Measurements from ENCODE around the gene GNG3.

Gene GNG3

GRCh38 chr11:62724171-62724570 lies 16.7 kb downstream of the GNG3 start:
- DNase-seq (ENCODE audit: extremely low spot score): no peak
- TF ChIP-seq NFRKB (IDR thresholded peaks at IDR 0.05) (no peak), ZNF384 (IDR thresholded peaks at IDR 0.05) (no peak), ELF4 (IDR thresholded peaks at IDR 0.05) (no peak), BHLHE40 (IDR thresholded peaks at IDR 0.05; ENCODE audit: borderline replicate concordance) (no peak), FOXM1 (IDR thresholded peaks at IDR 0.05; ENCODE audit: borderline replicate concordance) (no peak), TARDBP (IDR thresholded peaks at IDR 0.05) (no peak), HDGF (IDR thresholded peaks at IDR 0.05; ENCODE audit: borderline replicate concordance) (no peak), L3MBTL2 (conservative IDR thresholded peaks at IDR 0.05) (no peak), FOXA1 (IDR thresholded peaks at IDR 0.05) (no peak), SP1 (IDR thresholded peaks at IDR 0.05) (no peak), ARNT (IDR thresholded peaks at IDR 0.05) (no peak), CTBP1 (IDR thresholded peaks at IDR 0.05; ENCODE audit: borderline replicate concordance) (no peak), SUZ12 (IDR thresholded peaks at IDR 0.05) (no peak), FOXK2 (IDR thresholded peaks at IDR 0.05) (no peak), LEF1 (IDR thresholded peaks at IDR 0.05; ENCODE audit: borderline replicate concordance) (no peak)
- TF ChIP-seq, protein P1, sequence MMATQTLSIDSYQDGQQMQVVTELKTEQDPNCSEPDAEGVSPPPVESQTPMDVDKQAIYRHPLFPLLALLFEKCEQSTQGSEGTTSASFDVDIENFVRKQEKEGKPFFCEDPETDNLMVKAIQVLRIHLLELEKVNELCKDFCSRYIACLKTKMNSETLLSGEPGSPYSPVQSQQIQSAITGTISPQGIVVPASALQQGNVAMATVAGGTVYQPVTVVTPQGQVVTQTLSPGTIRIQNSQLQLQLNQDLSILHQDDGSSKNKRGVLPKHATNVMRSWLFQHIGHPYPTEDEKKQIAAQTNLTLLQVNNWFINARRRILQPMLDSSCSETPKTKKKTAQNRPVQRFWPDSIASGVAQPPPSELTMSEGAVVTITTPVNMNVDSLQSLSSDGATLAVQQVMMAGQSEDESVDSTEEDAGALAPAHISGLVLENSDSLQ (IDR thresholded peaks at IDR 0.05): no peak
- ChIA-PET POLR2A (interaction anchor here (0.9 to 7.7 kb wide), 7 partner anchors 16 to 131 kb away, joined by 3 to 97 read pairs (median 4); partner anchors contain the start of genes BSCL2, C11orf98, CSKMT and GNG3), CTCF (interaction anchor here (1.1 kb wide), 1 partner anchor 43 kb away, joined by 4 read pairs; no protein-coding TSS in a partner anchor)

GRCh38 chr11:62725646-62726045 lies 18.2 kb downstream of the GNG3 start:
- TF ChIP-seq CTBP1 (IDR thresholded peaks at IDR 0.05; ENCODE audit: borderline replicate concordance) (no peak), ARNT (IDR thresholded peaks at IDR 0.05) (no peak), FOXA1 (IDR thresholded peaks at IDR 0.05) (no peak), SUZ12 (IDR thresholded peaks at IDR 0.05) (no peak), NFRKB (IDR thresholded peaks at IDR 0.05) (no peak), L3MBTL2 (conservative IDR thresholded peaks at IDR 0.05) (no peak), BHLHE40 (IDR thresholded peaks at IDR 0.05; ENCODE audit: borderline replicate concordance) (no peak), ELF4 (IDR thresholded peaks at IDR 0.05) (no peak), ZNF384 (IDR thresholded peaks at IDR 0.05) (no peak)
- ChIA-PET CTCF (interaction anchor here (0.6 kb wide), 1 partner anchor 1184 kb away, joined by 3 read pairs; no protein-coding TSS in a partner anchor), POLR2A (interaction anchor here (1.0 to 7.7 kb wide), 8 partner anchors 10 to 133 kb away, joined by 3 to 97 read pairs (median 22); partner anchors contain the start of genes BSCL2, GNG3, POLR2G and TUT1)
- DNase-seq (ENCODE audit: extremely low spot score): no peak

DNA sequence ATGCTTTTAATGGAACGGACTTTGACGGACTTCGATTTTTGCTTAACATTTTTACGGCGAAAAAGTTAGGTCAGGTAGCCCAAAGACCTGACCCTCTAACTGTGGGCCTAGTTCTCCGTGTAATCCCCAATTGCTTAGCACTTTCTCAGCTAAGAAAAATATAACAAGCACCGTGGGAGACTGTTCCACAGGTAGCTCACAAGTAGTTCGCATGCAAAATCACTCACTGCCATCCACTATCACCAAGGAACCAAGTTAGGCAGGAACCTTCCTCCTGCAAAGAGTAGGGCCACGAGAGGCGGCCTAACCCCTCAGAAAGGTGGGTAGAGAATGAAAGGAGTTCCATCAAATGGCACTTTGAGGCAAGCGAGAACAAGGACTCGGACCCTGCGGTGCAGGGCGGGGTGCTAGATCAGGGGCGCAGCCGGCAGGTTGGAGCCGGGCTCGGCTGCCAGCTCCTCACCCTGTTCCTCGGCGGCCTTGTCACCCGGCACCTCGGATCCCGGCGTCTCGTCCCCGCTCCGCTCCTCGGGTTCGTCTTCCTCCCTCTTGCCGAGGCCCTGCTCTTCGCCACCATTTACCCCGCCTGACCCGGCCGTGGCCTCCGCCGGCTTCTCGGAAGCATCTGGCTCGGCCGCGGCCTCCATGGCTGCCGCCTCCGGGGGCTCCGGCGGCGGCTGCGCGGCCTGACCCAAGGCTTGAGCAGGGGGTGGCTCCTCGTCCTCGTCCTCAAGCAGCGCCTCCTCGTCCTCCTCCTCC lies 18.9 kb downstream of the GNG3 start:
- POLR2A ChIA-PET: interaction anchor here (1.0 to 7.7 kb wide), 23 partner anchors 10 to 955 kb away, joined by 3 to 97 read pairs (median 6); partner anchors contain the start of genes BSCL2, C11orf98, CSKMT and GNG3
- TF ChIP-seq FOXM1 (IDR thresholded peaks at IDR 0.05; ENCODE audit: borderline replicate concordance) (no peak), HDGF (IDR thresholded peaks at IDR 0.05; ENCODE audit: borderline replicate concordance) (no peak), TARDBP (IDR thresholded peaks at IDR 0.05) (no peak), SUZ12 (IDR thresholded peaks at IDR 0.05) (no peak), SP1 (IDR thresholded peaks at IDR 0.05) (no peak), FOXK2 (IDR thresholded peaks at IDR 0.05) (no peak), L3MBTL2 (conservative IDR thresholded peaks at IDR 0.05) (no peak), ELF4 (IDR thresholded peaks at IDR 0.05) (no peak), LEF1 (IDR thresholded peaks at IDR 0.05; ENCODE audit: borderline replicate concordance) (no peak), FOXA1 (IDR thresholded peaks at IDR 0.05) (no peak), BHLHE40 (IDR thresholded peaks at IDR 0.05; ENCODE audit: borderline replicate concordance) (no peak), CTBP1 (IDR thresholded peaks at IDR 0.05; ENCODE audit: borderline replicate concordance) (no peak), ARNT (IDR thresholded peaks at IDR 0.05) (no peak), NFRKB (IDR thresholded peaks at IDR 0.05) (no peak), ZNF384 (IDR thresholded peaks at IDR 0.05) (no peak)
- TF ChIP-seq, protein P1 (IDR thresholded peaks at IDR 0.05): no peak
- DNase-seq (ENCODE audit: extremely low spot score): no peak
- CTCF ChIA-PET: interaction anchor here (0.6 to 1.5 kb wide), 4 partner anchors 8 to 1183 kb away, joined by 3 to 6 read pairs (median 4); partner anchors contain the start of gene TMEM179B

- no peak for TF ChIP-seq ARNT (IDR thresholded peaks at IDR 0.05)
- no peak for TF ChIP-seq BHLHE40 (IDR thresholded peaks at IDR 0.05; ENCODE audit: borderline replicate concordance)
- no peak for TF ChIP-seq NFRKB (IDR thresholded peaks at IDR 0.05)
- TF ChIP-seq, protein P1 (IDR thresholded peaks at IDR 0.05): no peak
- TF ChIP-seq LEF1 (IDR thresholded peaks at IDR 0.05; ENCODE audit: borderline replicate concordance): no peak
- TF ChIP-seq HDGF (IDR thresholded peaks at IDR 0.05; ENCODE audit: borderline replicate concordance): no peak
- TF ChIP-seq TARDBP (IDR thresholded peaks at IDR 0.05): no peak
- TF ChIP-seq SP1 (IDR thresholded peaks at IDR 0.05): no peak
- TF ChIP-seq ELF4 (IDR thresholded peaks at IDR 0.05): no peak
- TF ChIP-seq FOXM1 (IDR thresholded peaks at IDR 0.05; ENCODE audit: borderline replicate concordance): no peak
- TF ChIP-seq SUZ12 (IDR thresholded peaks at IDR 0.05): no peak
- TF ChIP-seq L3MBTL2 (conservative IDR thresholded peaks at IDR 0.05): no peak
- no peak for TF ChIP-seq CTBP1 (IDR thresholded peaks at IDR 0.05; ENCODE audit: borderline replicate concordance)
- TF ChIP-seq FOXK2 (IDR thresholded peaks at IDR 0.05): no peak
- no peak for TF ChIP-seq ZNF384 (IDR thresholded peaks at IDR 0.05)
- CTCF ChIA-PET: interaction anchor here (0.6 to 1.5 kb wide), 3 partner anchors 9 to 60 kb away, joined by 3 to 6 read pairs (median 5); partner anchors contain the start of gene TMEM179B
- no peak for DNase-seq (ENCODE audit: extremely low spot score)
- POLR2A ChIA-PET: interaction anchor here (0.8 to 7.7 kb wide), 35 partner anchors 11 to 954 kb away, joined by 3 to 97 read pairs (median 6); partner anchors contain the start of genes BSCL2, C11orf98, CSKMT and EEF1G
Observed at GRCh38 chr11:62726915-62727164, 19.4 kb downstream of the GNG3 start.

All from HEK293T (cell line).